ENCODE data around the gene CAMTA1.

CAMTA1 gene

DNA sequence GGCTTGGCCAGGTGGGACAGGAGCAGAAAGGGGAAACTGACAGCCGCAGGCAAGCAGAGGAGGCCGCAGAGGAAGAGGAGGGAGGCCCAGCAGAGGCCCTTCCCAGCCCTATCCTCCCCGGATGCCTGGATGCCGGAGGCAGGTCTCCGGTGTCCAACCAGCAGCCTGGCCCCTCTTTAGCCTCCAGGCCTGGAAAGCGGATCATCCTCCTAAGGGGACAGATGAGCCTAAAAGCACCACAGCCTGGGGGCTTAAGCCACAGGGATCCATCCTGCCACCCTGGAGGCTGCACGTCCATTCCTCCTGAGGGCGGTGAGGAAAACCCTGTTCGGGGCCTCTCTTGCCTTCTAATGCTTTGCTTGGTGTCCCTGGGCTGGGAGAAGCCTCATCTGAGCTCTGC, 651.8 kb downstream of the CAMTA1 start:
- no peak for DNase-seq (ENCODE audit: low read depth)
- no peak overlapping the region for H3K4me3 ChIP-seq (ENCODE audit: low read length)
- TF ChIP-seq CTCF (conservative IDR thresholded peaks at IDR 0.05; ENCODE audit: low read length), result no peak

DNA sequence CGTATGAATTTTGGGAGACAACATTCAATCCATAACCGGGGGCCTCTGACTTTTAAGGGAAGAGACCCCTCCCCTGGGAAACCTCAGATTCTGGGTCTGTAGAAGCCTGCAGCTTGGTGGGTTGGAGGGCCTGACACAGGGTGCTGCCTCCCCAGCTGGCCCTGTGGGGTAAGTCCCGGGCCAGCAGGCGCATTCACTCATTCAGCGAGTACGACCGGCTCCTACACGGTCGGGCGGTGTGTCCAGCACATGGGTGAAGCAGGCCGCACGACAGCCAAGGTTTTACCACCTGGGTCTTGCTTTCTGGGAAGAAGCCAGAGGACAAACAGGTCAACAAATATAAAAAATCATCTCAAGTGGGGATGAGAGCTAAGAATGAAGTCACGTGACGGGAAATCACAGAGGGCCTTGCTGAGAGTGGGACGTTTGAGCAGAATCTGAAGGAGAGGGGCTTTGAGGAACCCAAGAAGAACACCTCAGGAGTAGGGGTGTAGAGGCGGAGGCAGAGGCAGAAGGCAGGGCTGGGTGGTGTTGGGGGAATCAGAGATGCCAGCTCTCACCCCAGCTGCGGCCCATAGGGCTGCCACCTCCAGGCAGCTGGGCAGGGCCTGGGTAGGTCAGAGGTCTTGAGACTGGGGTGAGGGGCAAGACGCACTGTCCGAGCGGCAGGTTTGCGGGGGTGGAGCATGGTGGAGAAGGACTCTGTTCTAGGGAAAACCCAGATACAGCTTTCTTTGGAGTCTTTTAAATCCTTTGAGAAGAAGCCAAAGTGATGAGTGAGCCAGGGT, 652.5 kb downstream of the CAMTA1 start:
- no peak for DNase-seq (ENCODE audit: low read depth)
- H3K4me3 ChIP-seq (ENCODE audit: low read length), result no peak overlapping the region
- TF ChIP-seq CTCF (conservative IDR thresholded peaks at IDR 0.05; ENCODE audit: low read length), result no peak

DNA sequence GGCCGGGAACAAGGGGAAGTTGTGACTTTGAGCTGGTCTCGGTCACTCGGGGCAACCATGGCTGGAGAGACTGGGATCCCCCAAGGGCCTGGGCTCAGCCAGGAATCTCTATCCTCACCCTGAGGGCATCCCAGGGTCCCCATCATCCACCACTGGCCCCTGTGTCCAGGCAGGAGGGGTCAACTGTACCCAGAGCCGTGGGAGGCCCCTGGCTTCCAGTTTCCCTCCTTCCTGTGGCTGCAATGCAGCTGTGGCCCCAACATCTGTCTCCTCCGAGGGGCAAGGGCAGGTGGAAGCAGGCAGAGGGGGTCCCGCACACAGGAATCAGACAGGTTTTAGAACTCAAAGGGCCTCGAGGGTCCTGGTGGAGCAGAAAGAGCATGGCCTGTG, 653.1 kb downstream of the CAMTA1 start:
- no peak for DNase-seq (ENCODE audit: low read depth)
- no peak for TF ChIP-seq CTCF (conservative IDR thresholded peaks at IDR 0.05; ENCODE audit: low read length)
- no peak overlapping the region for H3K4me3 ChIP-seq (ENCODE audit: low read length)

DNA sequence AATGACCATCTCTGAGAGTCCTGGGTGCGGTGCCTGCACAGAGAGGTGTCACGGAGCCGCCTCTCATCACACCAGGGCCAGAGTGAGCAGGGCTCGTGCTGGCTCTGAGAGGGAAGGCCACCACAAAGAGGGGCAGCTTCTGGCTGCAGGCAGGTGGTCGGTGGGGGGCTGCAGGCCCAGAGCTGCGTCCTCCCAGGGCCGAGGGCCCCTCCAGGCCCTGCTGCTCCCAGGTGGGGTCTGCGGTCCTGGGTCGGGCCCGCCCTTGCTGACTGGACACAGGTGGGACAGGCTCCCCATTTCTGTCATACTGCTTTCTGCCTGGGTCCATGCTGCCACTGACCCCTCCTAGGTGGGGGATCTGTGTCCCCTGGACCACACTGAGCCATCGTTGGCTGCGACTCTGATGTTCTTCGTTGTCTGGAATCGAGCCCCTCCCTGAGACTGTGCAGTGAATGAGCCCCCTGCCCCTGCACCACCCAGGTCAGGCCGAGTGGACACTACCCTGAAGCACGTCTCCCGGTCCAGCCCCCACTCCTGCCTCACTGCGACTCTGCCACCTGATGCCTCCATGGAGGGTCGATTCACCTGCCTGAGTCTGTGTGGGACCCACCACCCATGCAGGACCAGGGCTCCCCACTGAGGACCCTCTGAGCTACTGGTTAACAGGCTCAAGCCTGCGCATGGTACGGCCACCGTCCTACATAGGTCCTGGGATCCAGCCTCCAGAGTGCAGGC, 653.8 kb downstream of the CAMTA1 start:
- no peak overlapping the region for H3K4me3 ChIP-seq (ENCODE audit: low read length)
- no peak for TF ChIP-seq CTCF (conservative IDR thresholded peaks at IDR 0.05; ENCODE audit: low read length)
- DNase-seq (ENCODE audit: low read depth), result no peak

DNA sequence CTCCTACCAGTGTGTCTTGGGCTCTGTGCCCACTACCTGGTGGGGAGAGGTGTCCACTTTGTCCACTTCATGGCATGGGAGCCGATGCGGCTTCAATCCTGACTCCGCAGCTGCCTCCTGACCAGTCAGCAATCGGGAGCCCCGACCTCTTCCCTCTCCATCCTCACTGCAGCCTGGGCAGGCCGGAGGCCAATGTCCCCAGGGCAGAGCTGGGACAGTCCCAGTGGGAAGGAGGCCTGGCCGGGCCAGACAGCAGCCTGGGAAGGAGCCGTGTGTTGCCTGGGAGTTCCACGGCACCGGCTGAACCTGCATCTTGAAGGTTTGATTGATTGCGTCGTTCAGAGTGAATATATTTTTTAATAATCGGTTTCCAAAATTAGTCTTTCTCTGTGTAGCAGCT, 654.9 kb downstream of the CAMTA1 start:
- no peak for TF ChIP-seq CTCF (conservative IDR thresholded peaks at IDR 0.05; ENCODE audit: low read length)
- no peak for DNase-seq (ENCODE audit: low read depth)
- H3K4me3 ChIP-seq (ENCODE audit: low read length), result no peak overlapping the region

GRCh38 chr1:7441143-7441841, 656.0 kb downstream of the CAMTA1 start:
- DNase-seq (ENCODE audit: low read depth), result no peak
- no peak for TF ChIP-seq CTCF (conservative IDR thresholded peaks at IDR 0.05; ENCODE audit: low read length)
- no peak overlapping the region for H3K4me3 ChIP-seq (ENCODE audit: low read length)
